Fibroblast of skin of abdomen (primary cell): ENCODE data around the gene RAI1.

Source experiments
- DNase-seq: peaks from one replicate; pipeline ENCODE4 v3.0.0-alpha.2; 2013

RAI1 gene

DNA sequence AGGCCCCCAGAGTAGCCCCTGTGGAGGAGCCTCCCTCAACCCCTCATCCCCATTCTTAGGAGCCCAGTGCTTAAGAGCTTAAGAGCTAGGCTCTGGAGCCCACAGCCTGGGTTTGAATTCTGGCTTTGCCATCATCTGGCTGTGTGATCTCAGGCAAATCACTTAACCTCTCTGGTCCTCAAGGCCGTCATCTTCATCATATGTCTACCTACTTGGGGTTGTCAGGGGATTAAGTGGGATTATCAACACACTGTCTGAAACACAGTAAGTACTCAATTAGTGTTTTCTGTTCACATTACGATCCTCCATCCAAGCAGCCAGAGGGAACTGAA, 150.7 kb downstream of the RAI1 start:
- DNase-seq = no peak

DNA sequence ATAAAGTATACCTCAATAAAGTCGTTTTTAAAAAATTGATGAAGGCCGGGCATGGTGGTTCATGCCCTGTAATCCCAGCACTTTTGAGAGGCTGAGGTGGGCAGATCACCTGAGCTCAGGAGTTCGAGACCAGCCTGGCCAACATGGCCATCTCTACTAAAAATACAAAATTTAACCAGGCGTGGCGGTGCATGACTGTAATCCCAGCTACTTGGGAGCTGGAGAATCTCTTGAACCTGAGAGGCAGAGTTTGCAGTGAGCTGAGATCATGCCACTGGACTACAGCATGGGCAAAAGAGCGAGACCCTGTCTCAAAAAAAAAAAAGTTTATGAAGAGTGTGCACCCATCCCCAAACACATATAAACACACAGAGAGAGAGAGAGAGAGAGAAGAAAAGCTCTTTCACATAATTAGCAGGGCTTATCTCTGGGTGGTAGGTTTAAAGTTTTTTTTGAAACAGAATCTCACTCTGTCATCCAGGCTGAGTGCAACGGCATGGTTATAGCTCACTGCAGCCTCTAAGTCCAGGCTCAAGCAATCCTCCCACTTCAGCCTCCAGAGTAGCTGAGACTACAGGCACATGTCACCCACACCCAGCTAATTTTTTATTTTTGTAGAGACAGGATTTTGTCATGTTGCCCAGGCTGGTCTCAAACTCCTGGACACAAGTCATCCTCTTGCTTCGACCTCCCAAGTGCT, 152.6 kb downstream of the RAI1 start:
- no peak for DNase-seq

DNA sequence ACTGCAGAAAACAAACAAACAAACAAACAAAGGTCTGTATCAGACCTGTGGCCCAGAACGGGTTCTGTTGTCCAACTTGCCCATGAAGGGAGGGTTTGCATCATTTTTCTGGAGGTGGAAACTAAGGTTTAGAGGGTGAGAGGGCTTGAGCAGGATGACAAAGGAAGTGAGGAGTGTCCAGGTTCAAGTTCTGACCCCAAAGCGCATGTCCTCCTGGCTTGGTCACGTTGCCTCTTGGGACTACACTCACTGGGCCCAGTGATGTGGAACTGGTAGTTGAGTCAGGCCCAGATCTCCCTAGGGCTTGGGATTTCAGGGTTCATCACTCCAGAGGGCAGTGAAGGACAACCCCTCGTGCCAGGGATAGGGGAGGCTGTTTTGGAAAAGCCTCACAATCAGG, 153.7 kb downstream of the RAI1 start:
- no peak for DNase-seq

DNA sequence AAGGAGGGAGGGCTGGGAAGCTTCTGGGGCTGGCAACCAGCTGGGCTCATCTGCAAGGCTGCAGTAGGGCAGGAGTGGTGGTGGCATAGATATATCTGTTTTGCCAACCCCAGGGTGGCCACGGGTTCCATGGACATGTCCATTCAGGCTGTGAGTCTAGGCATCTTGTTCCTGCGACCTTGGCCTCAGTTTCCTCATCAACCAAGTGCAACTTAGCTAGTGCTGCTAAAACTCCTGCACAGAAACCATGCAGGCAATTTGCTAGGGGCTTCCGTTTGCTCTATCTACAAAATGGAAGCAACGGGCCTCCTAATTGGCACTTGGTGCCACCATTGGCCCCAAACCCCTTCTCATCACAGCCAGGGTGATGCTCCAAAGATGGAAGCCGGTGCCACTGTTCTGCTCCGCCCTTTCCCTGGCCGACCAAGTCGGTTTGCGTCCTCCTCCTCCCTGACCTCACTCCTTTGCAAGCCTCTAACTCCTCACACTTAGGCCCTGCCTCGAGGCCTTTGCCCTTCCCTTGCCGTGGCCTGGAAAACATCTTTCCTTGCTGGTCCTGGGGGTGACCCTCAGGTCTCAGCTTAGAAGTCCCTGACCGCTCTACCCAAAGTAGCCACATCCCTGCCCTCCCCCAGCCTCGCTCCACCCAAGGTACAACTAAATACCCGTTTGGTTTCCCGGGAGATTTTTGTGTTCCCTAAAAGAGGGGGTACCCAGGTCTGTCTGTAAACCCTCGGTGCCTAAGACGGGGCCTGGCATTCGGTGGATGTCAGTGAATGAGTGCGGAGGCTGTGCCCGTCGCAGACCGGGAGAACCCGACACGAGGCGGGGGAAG, 154.4 kb downstream of the RAI1 start:
- DNase-seq = no peak

DNA sequence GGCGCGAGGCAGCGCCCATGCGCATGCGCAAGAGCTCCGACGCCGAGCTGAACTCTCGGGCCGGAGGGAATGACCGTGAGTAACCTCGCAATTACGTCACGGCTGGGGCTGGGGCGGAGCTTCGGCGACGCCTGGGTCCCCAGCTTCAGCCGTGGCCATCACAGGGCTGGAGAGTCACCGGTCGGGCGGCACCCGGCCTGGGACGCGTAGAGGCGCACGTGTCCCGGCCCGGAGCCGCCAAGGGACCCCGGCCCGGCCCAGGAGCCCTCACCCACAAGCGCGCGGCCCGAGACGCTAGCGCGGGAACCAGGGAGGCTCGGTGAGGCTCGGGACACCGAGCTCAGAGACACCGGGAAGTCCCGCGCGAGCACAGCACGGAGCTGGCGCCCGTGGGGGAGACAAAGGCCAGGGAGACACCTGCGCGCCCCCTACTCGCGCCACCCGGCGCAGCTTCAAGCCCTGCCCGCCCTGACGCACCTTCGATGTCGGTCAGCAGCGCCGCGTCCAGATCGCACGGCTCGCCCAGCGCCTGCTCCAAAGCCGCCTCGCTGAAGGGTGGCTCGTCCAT, 155.1 kb downstream of the RAI1 start:
- DNase-seq = peak; percentile 94

DNA sequence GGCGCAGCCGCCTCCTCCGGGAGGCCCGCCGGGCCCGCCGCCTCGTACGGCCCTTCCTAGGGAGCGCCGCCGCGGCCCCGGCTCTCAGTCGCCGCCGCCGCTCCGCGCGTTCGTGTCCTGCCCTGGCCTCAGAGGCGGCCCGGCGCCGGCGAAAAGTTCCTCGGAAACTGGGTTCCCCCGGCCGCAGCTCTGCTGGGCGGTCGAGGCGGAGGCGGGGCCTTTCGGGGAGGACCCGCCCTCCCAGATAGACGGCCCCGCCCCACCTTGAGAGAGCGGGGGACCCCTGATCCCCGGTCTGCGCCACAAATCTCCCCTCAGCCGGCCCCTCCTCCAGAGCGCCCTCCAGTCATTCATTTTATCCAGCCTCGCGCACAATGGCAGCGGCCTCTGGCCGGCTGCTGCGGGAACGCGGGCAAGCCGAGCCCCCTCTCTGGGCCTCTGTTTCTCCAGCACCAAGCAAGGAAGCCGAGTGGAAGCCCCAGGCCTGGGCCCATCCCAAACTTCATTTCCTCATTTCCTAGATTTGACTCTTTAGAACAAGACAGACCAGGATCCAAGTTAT, 155.6 kb downstream of the RAI1 start, which contains the start of gene SREBF1:
SREBF1 (minus strand) TSS at position 169 of the 562 bp plus-strand sequence. CDS start 169 bp downstream, outside the sequence.
- DNase-seq = peak; percentile 70

DNA sequence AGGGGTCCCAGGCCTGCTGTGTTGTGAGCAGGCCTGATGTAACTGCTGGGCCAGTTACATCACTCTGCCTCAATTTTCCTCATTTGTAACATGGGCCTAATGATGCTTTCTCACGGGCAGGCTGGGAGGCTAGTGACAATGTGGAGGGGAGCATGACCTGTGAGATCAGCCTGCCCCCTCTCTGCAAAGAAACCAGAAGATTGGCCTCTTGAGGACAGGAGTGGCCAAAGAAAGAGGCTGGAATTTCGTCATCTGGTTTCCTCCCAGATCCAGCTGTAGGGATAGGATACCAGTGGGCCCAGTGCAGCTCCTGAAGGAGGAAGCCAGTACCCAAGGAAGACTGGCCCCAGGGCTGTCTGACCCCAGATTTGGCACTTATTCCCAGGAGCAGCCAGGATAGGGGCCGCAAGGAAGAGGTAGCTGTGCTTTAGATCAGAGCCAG, 156.1 kb downstream of the RAI1 start:
- peak; percentile 74 for DNase-seq

DNA sequence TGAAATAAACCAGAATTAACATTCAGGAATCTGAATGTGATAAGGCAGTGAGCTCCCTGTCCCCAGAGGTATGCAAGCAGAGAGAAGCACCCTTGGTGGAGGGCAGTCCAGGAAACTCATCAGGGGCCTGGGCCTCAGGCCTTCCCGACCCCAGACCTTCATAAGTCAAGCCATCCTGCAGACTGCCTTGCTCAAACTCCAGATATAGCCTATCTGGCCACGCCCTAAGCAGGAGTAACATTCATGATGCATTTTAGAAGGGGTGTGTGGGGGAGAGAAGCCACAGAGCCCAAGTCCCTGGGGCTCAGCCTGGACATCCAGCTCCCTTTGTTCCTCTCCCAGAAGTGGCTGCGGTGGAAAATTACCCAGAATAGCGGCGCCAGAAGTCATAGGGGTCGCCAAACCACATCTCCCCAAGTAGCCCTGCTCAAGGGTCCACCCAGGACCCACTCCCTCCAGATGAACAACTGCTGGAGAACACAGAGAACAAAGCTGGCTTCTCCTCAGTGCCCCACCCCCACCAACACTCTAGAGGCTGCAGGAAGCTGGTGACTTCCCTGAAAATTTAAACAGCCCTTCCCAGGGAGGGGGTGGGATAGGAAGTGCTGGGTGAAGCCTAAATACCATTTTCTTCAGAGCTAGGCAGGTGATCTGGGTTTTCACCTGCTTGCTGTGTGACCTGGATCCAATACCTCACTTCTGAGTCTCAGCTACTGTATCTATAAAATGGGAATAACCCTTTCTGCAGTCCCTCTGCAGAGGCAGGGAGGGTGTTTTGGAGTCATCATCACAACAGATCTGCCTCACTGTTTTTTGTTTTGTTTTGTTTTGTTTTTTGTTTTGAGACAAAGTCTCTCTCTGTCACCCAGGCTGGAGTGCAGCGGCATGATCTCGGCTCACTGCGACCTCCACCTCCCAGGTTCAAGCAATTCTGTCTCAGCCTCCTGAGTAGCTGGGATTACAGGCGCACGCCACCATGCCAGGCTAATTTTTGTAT, 157.0 kb downstream of the RAI1 start:
- peak; percentile 45 for DNase-seq

DNA sequence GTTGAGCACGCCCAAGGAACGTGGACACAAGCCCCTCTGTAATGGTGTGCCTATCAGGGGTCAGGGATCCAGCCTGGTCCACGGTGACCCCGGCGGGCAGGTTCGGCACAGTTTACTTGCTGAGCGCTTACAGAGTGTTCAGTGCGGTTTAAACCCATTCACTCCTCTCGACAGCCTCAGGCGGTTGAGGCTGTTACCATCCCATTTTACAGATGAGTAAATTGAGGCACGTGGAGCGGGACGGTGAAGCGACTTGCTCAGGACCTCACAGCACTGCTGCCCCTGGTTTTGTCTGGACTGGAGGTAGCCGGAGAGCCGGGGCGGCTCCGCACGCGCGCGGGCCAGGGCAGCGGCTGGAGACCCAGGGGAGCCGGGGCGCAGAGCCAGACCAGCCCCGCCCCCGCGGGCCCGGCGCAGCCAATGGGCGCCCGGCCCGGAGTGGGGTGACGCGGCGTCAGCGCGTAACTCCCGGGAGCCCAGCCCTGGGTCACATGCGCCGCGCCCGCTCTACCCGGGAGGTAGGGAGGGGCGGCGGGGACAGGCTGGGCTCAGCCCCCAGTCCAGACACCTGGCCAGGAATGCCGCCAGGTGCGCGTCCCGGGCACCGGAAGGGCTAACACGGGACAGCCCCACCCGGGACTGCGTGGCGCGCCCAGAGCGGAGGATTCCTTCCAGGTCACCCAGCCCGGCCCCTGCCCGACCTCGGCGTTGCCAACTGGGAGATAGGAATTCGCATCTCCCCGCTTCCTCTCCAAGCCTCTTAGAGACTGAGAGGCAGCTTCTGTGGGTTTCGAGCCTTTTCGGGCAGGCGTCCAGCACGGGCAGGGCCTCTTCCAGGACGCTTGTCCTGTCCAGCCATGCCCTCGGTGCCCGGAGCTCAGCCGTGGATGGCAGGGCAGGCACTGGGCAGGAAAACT, 158.8 kb downstream of the RAI1 start:
- DNase-seq = peak; percentile 83

DNA sequence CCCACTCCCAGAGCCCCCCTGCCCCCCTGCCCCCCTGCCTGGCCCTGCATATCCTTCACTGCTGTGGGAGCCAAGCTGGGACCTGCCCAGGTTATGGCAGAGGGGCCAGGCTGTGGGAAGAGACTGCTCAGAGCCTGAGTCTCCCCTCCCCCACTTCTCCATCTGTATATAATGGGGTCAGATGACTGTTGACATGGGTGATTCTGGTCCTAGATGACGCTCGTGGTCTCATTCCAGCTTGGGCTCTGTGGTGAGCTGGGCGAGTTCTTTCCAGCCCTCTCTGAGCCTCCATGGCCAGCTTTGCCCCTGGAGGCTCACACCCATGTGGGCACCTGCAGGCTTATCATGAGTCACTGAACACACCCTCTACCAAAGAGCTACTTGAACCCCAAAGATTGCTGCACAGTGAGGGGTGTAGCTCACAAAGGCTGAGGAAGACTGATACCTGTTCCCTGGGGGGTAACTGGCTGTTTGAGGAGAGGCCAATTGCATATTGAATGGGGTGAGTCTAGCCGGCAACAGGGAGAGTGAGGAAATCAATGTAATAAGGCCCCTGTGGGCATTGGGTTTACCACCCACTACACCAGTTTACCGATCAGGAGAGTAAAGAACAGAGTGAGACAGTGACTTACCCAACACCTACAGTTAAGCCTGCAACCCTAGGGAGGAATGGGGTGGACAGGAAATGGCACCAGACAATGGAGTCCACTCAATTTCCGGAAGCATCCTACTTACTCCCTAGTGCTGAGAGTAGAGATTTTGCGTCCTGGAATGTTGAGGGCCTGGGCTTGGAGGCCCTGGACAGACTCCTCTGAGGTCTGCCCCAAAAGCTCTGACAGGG, 159.7 kb downstream of the RAI1 start:
- peak; percentile 27 for DNase-seq

DNA sequence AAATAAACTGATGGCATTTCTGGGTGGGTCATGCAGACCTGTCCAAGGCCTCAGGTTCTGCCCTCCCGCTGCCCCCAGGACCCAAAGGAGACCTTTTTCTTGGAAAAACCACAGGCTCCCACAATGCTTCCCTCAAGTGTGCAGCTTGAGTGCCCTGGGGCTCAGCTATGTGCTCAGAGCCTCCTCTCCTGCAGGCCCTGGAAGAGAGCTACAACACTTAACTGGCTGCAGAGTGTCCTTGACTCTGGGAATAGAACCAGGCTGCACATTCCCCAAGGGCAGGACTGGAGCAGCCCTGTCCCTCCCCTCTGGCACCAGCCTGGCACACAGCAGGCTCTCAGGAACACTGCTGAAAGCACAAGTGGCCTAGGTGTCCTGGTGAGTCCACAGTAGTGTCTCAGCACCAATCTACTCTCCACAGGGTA, 160.4 kb downstream of the RAI1 start:
- DNase-seq = no peak

DNA sequence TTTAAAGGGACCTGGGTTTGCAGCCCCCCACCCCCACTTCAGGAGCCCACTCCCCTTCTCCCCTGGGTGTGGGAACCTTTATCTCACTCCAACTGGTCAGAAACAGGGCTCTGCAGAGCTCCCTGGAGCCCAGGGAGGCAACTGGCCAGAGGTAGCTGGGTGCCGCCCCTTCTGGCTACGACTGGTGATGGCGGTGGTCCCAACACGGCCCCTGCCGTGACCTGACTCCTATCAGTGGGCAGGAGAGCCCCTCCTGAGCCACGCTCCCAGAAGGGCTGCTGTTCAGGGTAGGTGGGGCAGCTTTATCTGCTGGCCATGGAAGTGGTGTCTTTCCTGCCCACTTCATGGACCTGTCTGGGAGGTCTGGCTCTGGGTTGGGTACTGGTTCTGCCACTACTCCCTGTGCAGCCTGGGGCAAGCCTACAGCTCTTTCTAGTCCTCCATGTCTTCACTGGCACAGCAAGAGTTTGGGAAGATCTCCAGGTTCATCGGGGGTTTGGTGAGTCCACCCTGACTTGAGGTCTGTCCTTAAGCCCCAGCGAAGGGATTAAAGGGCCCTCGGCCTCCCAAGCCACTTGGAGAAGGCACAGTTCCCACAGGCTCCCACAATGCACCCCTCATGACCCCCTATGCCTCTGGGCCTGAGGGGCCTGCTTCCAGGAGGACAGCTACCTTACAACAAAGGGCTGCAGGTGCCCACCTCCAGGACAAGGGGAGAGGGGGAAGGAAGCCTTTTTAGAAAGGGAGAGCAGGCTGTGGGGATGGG, 161.0 kb downstream of the RAI1 start:
- no peak for DNase-seq

DNA sequence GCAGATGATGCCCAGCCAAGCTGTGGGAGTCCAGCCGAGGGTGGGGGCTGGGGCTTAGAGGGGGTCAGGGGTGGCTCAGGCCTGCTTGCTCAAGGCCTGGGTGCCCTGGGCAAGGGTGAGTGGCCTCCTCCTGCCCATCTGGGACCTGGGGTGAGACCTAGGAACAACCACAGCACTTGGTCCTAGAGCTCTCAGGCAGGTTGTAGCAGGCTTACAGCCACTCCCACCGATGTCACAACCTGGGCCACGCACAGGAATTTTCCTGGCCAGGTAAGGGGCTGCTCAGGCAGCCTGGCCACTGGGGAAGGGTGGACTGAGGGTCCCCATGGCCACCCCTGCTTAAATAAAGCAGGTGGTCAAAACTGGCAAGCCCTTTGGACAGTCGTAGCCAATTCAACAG, 161.8 kb downstream of the RAI1 start:
- DNase-seq = no peak

DNA sequence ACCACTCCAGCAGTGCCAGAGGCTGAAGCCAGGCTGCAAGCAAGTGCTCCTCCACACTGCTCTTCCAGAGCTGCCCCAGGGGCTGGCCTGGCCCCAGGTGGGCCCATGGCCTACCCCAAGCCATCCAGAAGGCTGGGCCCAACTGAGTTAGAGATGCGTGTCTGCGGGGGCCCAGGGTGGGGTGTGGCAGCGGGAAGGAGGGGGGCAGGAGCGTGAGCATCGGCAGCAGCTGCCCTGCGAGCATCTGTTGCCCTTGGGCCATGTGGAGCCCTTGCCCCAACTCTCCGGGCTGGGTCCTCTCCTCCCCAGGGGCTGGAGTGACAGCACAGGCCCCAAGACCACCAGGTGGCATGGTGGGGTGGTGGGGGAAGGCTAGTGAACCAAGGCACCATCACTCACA, 162.8 kb downstream of the RAI1 start:
- no peak for DNase-seq

DNA sequence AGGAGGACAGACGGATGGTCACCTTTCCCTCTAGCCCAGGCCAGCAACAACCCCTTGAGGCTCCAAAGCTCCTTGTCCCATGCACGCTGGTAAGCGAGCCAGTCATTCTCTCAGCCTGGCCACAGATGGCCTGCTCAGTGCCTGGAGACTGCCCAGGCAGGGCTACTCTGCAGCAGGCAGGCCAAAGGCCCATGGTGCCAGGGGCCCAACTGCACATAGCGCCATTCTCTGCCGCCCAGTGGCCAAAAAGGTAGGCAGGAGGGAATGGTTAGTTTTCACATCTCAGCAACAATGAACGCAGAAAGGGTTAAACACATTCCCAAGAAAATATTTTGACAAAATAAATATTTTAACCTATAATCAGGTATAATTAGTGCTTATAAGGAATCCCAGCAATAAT, 163.2 kb downstream of the RAI1 start:
- no peak for DNase-seq

DNA sequence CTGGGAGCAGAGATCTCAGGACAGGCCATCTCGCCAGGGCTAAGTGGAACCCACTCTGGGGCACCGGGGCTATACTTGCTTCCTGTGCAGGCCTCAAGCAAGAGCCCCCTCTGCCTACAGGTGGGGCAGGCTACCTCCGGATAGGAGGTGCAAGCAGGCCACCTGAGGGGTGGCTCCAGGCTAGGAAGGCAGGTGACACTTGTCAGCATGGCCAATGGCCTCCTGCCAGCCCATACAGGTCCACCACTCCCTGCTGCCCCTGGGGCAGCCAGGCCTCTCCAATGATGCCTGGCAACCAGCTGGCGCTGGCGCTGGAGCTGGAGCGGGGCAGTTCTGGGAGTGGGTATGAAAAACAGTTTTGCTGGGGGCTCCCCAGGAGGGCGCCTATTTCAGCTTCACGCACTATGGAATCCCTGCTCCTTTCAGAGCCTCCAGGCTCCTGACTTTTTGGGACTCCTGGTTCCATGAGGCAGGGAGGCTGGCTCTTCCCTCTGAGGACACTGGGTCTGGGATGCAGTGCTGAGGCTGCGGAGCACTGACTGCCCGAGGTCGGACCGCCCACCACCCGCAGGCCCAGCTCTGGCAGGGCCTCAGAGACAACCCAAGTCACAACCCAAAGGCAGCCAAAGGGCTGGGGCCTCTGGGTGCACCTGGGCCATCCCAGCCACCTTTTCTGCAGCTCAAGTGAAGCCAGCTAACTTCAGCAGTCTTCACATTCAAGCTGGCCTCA, 164.0 kb downstream of the RAI1 start:
- DNase-seq = no peak

DNA sequence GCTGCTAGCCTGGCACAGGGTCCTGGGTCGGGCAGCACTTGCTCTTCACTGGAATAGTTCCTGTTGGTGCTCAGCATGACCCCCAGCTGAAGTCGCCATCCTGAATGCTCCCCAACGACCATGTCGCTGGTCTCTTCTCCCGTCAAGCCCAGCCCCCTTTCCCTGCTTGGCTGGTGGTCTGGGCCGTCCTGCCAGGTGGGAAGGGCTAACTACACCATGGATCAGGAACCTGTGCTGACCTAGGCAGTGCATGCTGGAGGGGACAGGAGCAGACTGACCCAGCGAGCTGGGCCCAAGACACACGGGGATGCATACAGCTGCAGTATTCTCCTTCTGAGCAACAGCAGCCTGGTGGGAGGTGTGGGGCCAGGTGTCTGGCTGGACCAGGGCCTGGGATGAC, 164.7 kb downstream of the RAI1 start:
- no peak for DNase-seq

DNA sequence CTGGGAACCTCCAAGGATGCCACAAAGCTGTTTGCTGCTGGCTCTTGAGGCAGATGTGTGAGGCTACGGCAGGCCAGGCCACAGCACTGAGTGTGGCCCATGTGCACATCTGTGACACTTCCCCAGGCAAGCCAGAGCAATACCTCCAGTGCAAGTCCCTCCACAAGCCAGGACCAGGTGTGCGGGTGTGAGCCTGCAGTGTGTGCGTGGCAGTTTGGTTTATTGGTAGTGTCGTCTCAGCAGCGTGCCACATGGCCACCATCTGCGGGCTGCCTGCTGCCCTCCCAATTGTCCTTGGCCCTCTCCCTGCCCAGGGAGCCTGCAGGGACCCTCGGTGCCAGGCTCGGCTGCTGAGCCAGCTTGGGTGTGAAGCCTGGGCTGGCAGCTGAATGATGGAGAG, 165.4 kb downstream of the RAI1 start:
- DNase-seq = no peak
